Testis (tissue), 2 donors: Measurements from ENCODE around the gene HMMR.

Source experiments
- POLR2A ChIP-seq: fragments of 450-650 bp; IDR thresholded peaks from one replicate; pipeline ENCODE4 v1.6.1; 2017; ENCODE audit warnings: antibody characterized with exemption, mild to moderate bottlenecking, moderate library complexity
- TF ChIP-seq, protein P1 (sequence below), 3 experiments: fragments of 450-650 bp in 2 of 3; fragments of 200-600 bp in 1 of 3; sonication (generic) in 1 of 3; IDR thresholded peaks; one replicate each; pipeline ENCODE4 v1.5.1; 2016 to 2019; ENCODE audit warnings: antibody characterized with exemption in 3 of 3, mild to moderate bottlenecking in 2 of 3, moderate library complexity in 1 of 3

- TF ChIP-seq, protein P1, sequence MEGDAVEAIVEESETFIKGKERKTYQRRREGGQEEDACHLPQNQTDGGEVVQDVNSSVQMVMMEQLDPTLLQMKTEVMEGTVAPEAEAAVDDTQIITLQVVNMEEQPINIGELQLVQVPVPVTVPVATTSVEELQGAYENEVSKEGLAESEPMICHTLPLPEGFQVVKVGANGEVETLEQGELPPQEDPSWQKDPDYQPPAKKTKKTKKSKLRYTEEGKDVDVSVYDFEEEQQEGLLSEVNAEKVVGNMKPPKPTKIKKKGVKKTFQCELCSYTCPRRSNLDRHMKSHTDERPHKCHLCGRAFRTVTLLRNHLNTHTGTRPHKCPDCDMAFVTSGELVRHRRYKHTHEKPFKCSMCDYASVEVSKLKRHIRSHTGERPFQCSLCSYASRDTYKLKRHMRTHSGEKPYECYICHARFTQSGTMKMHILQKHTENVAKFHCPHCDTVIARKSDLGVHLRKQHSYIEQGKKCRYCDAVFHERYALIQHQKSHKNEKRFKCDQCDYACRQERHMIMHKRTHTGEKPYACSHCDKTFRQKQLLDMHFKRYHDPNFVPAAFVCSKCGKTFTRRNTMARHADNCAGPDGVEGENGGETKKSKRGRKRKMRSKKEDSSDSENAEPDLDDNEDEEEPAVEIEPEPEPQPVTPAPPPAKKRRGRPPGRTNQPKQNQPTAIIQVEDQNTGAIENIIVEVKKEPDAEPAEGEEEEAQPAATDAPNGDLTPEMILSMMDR (IDR thresholded peaks at IDR 0.05), result no peak
- no peak for TF ChIP-seq POLR2A
Measured at GRCh38 chr5:163531272-163531671, 70.8 kb downstream of the HMMR start.
